GM19239 (cell line): ENCODE measurements around the gene TKT.

ENCODE experiments used
- DNase-seq: peaks from one replicate; pipeline ENCODE4 v3.0.0; 2011; ENCODE audit warnings: low spot score; ENCODE audit not compliant: insufficient read length
- FAIRE-seq: peaks from 2 replicates; lab custom pipeline; 2011; peaks lifted over from hg19 to GRCh38; lab: Jason Lieb, UNC

The TKT gene

DNA sequence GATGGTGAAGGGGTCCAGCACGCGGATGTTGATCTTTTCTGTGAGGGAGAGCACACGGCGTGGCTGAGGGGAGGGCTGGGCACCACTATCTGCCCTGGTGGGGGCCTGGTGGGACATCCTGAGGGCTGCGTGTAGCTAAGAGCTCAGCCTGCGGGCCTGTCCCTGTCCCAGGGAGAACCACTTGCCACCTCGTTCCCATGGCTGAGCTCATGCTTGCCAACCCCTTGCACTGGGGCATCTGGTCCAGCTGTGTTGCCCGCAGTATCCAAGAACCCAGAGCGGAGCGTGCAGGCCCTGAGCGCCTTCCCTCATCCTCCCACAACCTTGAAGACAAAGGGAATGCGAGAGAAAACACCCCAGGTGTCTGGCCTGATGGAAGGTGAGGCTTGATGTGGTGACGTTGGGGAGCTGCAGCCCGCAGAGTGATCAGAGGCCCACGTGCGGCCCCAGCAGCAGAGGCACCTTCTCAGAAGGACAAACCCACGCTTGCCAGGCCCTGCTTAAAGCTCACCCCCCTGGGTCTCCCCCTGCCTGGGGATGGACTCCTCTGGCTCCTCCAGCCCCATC is 28.9 kb downstream of the TKT start:
- FAIRE-seq, result no peak
- DNase-seq, result no peak

- DNase-seq, result no peak
- FAIRE-seq, result no peak
These were observed 29.5 kb downstream of the TKT start for GRCh38 chr3:53226142-53226840.

- DNase-seq (no peak), FAIRE-seq (no peak)
These were observed 30.2 kb downstream of the TKT start for GRCh38 chr3:53225651-53226050.

DNA sequence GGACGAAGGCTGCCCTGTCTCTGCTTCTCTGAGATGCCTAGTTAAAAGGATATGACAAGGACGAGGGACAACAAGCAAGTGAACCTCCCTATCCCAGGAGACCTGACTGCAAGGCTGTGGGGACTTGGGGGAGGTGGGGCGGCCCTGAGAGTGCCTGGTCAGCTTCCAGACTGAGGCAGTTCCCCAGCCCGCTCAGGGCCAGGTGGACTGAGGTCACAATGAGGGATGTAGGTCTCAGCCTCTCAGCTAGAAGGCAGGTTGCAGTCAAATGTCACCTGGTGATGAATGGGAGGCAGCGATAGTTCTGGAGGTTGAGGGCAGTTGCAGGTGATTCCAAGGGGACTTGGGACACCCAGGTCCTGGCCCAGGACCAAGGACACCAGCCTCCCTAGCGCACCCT is 30.6 kb downstream of the TKT start:
- no peak for FAIRE-seq
- no peak for DNase-seq

DNA sequence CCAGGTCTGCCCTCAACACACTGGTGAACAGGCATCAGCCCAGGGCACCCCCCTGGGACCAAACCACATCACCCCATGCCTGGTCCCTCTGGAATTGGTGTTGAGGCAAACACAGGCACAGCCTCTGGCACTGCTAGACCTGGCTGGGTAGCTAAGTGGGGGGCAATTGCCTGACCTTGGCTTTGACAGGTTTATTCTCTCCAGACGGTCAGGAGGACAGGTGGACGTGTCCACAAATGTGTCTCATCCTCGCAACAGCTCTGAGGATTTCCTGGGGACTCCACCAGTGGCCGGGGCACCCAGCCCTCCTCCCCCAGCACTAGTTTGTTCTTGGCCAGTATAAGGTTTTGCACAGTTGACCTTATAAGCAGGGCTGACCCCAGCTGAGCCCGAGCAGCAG is 31.3 kb downstream of the TKT start:
- DNase-seq, result no peak
- no peak for FAIRE-seq

GRCh38 chr3:53224026-53224425 is 31.8 kb downstream of the TKT start:
- DNase-seq (no peak), FAIRE-seq (no peak)

GRCh38 chr3:53223541-53223966 is 32.3 kb downstream of the TKT start:
- DNase-seq, result no peak
- no peak for FAIRE-seq

GRCh38 chr3:53223025-53223424 is 32.8 kb downstream of the TKT start:
- no peak for FAIRE-seq
- no peak for DNase-seq

DNA sequence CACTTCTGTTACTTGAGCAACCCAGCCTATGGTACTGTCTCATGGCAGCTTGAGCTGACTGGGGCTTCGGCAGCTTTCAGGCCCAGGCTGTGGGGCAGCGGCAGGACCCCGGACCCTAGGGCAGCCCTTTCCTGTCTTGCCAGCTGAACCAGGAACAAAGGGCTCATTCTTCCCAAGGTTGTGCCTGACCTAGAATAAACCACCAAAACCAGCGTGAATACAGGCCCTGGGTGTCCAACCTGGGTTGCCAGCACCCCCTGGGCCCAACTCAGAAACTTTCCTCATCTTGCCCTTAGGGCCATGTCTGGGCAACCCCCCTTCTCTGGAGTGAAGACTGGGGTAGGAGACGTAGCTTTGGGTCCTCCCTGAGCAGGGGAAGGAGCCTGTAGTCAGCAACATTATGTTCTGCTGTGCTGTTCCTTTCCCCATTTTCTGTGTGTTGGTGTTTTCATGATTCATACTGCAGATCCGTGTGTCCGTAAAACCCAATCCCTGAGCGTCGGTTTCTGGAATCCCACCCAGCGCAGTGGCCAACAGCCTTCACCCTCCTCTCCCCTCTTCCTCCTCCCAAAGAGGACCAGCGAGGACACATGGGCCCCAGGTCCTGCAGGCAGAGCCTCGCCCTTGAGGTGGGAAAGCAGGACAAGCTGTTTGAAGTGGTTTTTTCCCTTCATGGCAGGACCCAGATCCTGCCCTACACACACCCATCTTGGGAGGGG is 33.5 kb downstream of the TKT start:
- DNase-seq (no peak), FAIRE-seq (no peak)

- FAIRE-seq, result no peak
- DNase-seq, result no peak
These were observed 34.0 kb downstream of the TKT start for GRCh38 chr3:53221827-53222182.

- no peak for FAIRE-seq
- DNase-seq, result no peak
These were observed 34.5 kb downstream of the TKT start for GRCh38 chr3:53221345-53221744.

DNA sequence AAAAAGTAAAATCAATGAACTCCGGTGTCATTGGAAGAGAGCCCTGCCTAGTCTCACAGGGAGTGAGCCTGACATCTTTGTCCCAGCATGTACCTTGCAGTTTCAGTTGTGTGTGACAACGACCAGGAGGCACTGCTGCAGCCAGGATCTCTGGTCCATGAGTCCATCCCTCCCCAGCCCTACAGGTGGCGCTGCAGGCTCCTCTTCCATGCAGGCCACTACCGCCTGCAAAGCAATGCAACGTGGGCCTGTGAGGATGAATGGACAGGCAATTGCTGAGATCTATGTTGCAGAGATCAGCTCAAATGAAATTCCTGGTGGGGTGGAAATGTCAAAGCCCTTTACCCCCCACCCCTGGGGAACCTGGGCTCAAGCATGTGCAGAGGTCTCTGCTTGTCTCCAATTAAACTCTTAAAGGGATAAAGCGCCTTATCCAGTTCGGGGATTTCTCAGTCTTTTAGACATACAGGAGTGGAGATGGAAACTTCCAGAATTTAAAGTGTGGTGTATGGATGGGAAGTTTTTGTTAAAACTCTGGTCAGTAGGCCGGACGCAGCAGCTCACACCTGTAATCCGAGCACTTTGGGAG is 35.8 kb downstream of the TKT start:
- peak; percentile 89 for DNase-seq
- FAIRE-seq, result peak; percentile 94

DNA sequence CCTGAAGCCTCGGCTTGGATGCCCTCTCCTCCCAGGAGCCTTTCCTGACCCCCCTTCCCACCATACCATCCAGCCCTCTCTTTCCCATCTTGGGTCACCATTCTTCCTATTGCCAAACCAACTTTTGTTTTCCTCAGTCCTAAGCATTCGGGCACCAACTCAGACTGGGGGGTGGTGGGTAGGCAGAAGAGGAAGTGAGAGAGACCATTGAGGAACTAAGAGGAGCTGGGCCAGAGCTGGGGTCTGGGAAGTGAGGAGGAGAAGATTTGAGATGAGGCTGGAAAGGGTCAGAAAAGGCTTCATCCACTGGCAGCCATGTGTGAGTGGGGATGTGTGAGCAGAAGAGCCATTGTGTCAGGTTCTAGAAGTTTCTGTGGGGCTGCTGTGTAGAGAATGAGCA is 37.7 kb downstream of the TKT start:
- no peak for DNase-seq

GRCh38 chr3:53217175-53217574 is 38.6 kb downstream of the TKT start:
- DNase-seq (no peak), FAIRE-seq (no peak)

More for the DNA sequence above, 37.7 kb downstream of the TKT start:
- FAIRE-seq, result peak; percentile 45

DNA sequence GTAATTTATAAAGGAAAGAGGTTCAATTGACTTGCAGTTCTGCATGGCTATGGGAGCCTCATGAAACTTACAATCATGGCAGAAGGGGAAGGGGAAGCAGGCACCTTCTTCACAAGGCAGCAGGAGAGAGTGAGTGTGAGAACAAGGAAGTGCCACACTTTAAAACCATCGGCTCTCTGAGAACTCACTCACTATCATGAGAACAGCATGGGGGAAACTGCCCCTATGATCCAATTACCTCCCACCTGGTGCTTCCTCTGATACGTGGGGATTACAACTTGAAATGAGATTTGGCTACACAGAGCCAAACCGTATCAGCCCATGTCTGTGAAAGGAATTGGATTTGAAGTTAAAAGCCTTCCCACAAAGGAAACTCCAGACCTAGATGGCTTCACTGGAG is 39.1 kb downstream of the TKT start:
- FAIRE-seq, result no peak

GRCh38 chr3:53215816-53216215 is 40.0 kb downstream of the TKT start:
- FAIRE-seq (no peak), DNase-seq (no peak)

More for the DNA sequence above, 39.1 kb downstream of the TKT start:
- DNase-seq, result no peak

DNA sequence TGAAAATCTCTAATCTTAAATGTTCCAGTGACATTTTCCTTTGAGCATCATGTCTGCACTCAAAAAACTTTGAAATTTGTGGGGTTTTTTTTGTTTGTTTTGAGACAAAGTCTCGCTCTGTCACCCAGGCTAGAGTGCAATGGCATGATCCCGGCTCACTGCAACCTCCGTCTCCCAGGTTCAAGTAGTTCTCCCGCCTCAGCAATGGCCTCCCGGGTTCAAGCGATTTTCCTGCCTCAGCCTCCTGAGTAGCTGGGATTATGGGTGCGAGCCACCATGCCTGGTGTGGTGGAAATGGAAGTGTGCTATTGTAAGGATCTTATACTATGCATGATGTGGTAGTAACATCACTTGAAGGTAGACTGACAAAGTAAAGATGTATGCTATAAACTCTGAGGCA is 42.5 kb downstream of the TKT start:
- no peak for DNase-seq
- FAIRE-seq, result no peak

- FAIRE-seq (peak; percentile 8), DNase-seq (no peak)
These were observed 43.8 kb downstream of the TKT start for GRCh38 chr3:53211706-53212702.

- no peak for FAIRE-seq
These were observed 53.3 kb downstream of the TKT start for GRCh38 chr3:53202331-53203015.

More at GRCh38 chr3:53202331-53203015, 53.3 kb downstream of the TKT start:
- no peak for DNase-seq
